ENCODE results near the gene BUB1B.

DNA sequence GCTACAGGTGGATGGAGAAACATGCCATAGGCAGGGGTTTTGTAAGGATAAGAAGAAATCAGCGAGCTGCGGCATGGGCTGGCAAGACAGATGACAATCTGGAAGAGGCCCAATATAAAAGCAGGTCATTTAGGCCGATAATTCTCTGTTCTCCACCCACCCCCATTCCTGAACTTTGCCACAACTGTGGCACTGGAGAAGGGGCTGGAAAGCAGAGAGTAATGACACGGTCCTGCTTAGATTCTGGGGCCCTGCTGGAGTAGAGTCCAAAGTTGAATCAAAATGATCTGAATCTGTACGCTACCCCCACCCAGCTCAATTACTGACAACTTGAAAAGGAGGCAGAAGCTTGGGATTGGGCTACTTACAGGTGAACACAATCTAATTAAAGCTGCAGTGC, 18.4 kb upstream of the BUB1B start:
- TF ChIP-seq POLR2AphosphoS5 (IDR thresholded peaks at IDR 0.05; ENCODE audit: low read depth) = no peak
- TF ChIP-seq, protein P1, sequence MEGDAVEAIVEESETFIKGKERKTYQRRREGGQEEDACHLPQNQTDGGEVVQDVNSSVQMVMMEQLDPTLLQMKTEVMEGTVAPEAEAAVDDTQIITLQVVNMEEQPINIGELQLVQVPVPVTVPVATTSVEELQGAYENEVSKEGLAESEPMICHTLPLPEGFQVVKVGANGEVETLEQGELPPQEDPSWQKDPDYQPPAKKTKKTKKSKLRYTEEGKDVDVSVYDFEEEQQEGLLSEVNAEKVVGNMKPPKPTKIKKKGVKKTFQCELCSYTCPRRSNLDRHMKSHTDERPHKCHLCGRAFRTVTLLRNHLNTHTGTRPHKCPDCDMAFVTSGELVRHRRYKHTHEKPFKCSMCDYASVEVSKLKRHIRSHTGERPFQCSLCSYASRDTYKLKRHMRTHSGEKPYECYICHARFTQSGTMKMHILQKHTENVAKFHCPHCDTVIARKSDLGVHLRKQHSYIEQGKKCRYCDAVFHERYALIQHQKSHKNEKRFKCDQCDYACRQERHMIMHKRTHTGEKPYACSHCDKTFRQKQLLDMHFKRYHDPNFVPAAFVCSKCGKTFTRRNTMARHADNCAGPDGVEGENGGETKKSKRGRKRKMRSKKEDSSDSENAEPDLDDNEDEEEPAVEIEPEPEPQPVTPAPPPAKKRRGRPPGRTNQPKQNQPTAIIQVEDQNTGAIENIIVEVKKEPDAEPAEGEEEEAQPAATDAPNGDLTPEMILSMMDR (IDR thresholded peaks at IDR 0.05; ENCODE audit: insufficient read depth, low read length) = no peak
